GM18909 (cell line): ENCODE measurements around the gene PABPC1L.
"Not testable (repeated sequence)": the region's sequence is repeated elsewhere in the genome, so short reads cannot be mapped to it uniquely, and the experiment has no call there.

Source experiments
- ATAC-seq: cut with Tn5 transposase; IDR thresholded peaks from one replicate; pipeline ENCODE4 v1.9.1; 2021; ENCODE audit warnings: mild to moderate bottlenecking; ENCODE audit not compliant: unreplicated experiment, poor library complexity

The PABPC1L gene

DNA sequence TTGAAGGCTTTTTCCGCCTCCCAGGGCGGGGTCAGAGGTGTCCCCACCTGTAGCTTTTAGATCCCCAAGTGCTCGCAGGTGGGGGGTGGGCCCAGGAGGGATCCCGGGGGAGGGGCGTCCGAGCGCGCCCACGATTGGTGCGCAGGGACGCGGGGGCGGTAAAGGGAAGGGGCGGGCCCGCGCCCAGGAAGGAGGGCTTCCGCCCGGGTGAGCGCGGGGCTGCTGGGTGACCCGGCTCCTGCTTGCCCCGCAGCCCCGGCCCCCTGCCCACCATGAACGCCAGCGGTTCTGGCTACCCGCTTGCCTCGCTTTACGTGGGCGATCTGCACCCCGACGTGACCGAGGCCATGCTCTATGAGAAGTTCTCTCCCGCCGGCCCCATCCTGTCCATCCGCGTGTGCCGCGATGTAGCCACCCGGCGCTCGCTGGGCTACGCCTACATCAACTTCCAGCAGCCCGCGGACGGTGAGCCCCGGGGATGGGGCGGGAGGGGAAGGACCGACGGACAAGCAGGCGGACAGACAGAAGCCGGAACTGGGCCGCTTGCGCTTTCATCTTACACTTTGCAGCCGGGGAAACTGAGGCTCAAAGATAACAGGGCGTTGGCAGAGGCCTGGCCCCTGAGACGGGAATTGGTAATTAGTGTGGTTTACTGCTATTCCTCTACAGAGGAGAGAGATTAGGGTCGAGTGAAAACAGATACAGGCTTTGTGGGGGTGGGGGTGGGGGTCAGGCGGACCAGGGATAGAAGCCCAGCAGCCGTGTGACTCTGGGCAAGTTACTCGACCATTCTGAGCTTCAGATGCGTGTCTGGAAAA lies at the start of gene PABPC1L:
TSS of gene PABPC1L (plus strand) at position 189 of the 818 bp plus-strand sequence. CDS start at position 273, 84 bp downstream.
- ATAC-seq, result peak; percentile 87

DNA sequence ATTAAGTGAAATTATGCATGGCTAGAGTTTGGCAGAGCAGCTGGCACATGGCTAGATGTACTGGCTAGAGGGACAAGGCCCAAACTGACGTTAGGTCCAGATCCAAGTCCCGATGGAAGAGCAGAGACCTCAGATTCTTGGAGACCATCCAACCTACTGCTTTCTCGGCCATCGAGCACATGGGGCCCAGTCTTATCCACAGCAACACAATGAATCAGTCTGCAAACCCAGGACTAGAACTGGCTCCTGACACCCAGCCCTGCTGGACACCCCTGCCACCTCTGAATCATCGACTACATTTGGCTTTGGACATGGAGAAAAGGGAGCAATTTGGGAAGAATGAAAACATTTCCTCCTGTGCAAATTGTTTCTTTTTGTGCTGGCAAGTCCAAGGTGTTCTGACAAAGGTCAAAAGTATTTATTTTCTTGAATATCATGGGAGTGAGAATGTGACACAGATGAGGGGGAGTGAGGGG lies 48.3 kb upstream of the PABPC1L start:
- no peak for ATAC-seq

DNA sequence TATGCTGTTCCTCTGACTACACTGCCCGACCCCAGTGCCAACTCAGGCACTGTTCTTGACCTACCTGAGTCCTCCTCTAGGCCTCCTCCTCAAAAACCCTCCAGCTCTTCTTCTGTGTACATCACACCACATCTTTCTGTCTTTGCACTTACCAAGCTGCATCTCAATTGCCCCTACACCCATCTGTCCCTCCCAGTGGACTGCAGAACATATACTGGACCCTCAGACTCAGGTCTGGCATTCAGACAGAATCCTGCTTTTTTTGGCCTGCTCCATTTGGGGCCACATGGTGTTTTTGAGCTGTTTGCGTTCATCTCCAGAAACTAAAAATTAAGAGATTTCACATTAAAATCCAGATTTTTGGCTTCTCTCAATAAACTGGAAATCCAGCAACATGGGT lies 47.6 kb upstream of the PABPC1L start:
- no peak for ATAC-seq

DNA sequence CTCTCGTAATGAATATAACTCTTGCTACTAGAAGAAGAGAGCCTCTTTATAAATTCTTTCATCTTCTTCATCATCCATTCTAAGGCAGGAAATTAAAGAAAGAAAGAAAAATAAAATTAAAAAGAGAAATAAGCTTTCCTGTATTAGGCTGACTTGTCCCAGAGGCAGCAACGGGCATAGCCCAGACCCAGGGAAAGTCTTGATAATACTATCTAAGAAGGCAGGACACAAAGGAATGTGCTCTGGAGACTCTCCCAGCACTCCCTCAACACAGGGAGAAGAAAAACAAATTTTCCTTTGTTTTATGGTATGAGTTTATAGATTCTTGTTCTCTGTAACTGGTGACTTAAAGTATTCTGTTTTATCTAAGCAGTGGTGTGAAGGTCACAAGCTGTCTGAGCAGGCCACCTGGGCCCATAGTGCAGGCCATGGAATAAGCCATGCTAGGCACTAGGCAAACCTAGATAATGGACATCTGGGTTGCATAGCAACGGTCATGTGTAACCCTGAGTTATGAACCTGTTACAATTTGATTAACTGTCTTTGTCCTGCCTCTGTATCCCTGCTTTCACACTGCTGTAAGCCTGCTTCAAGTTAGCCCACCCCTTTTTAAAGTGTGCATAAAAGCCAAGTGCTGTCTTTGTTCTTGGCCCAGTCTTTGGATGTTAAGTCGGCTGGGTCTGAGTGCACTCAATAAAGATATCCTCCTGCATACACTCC lies 46.3 kb upstream of the PABPC1L start:
- not testable (repeated sequence) for ATAC-seq

DNA sequence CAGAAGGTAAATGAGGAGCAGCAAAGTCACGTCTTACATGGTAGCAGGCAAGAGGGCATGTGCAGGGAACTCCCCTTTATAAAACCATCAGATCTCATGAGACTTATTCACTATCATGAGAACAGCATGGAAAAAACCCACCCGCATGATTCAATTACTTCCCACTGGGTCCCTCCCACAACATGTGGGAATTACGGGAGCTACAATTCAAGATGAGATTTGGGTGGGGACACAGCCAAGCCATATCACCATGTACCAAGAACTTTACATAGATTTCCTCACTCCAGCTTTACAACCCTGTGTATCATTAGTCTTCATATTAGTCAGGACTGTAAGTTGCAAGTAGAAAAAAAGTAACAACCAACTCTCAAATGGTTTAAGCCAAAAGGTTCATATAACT lies 45.4 kb upstream of the PABPC1L start:
- ATAC-seq, result not testable (repeated sequence)

DNA sequence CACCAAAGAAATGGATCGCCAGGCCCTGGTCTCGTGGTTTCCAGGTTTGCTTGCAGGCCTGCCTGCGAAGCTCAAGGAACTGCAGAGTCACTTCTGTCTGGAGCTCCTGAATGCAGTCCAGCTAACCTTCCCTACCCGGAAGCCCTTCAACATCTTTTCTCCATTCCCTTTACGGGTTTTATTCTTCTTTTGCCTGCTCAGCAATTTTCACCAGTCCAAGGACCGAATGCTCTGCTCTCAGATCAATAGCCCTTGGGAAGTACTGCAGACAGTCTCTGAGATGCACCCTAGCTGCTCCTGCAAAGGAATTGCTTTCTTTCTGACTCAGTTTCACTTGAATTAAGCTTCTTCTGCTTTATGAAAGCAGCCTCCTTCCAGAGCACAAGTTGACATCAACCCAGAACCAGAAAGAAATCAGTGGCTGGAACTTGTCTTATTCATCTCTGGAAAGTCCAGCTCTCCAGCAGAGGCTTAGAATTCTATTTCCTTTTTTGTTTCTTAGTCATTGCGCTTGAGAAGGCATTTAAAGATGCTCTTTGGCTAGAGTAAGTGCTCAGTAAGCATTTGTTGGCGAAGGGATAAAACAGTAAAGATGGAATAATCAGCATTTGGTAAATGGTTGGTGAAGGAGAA lies 43.0 kb upstream of the PABPC1L start:
- ATAC-seq, result no peak

DNA sequence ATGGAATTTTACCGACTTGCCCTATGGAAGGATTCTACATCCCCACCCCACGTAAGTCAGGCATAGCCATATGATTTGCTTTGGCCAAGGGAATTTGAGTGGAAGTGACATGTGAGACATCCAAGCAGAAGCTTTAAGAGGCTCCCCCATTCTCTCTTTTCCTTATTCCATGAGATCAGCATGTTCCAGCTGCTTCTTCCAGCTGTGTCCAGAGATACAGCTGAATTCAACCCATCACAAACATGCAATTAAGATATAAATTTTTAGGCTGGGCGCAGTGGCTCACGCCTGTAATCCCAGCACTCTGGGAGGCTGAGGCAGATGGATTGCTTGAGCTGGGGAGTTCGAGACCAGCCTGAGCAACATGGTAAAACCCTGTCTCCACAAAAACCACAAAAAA lies 40.4 kb upstream of the PABPC1L start:
- ATAC-seq, result no peak

DNA sequence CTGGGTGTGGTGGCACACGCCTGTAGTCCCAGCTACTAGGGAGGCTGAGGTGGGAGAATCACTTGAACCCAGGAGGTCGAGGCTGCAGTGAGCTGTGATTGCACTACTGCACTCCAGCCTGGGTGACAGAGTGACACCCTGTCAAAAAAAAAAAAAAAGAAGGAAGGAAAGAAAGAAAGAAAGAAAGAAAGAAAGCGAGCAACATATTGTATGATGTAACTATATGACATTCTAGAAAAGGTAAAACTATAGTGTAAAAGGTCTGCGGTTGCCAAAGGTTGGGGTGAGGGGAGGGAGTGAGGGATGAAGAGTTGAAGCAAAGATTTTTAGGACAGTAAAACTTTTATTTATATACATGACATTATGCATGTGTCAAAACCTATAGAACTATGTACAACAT lies 27.5 kb upstream of the PABPC1L start:
- ATAC-seq, result not testable (repeated sequence)

DNA sequence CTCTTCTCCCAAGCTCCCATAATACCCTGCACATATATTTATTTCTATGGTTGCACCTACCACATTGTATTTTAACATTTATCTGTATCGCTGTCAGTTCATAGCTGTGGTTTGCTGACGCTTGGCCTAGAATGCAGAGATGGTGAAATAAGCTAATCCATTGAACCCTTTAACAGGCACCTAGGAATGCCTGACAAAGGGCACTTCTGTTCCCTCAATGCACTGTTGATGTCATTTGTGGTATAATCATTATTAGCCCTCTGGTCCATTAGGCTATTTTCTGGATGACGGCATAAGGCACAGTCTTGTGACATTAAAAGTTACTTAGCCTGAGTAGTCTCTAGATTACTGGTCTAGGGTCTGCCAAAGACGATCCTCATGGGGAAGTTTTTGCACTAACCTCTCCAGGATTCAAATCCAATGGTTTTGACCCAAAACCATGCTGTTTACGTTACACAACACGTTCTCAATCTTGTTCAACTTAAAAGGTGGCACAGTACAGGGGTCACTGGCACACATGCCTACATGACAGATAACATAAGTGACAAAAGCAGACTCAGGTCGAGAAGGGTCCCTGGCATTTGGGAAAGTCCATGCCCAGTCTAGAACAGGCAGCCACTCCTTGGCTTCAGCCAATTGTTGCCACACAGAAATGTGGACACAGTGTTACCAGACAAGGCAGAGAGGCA lies 26.5 kb upstream of the PABPC1L start:
- ATAC-seq, result no peak

DNA sequence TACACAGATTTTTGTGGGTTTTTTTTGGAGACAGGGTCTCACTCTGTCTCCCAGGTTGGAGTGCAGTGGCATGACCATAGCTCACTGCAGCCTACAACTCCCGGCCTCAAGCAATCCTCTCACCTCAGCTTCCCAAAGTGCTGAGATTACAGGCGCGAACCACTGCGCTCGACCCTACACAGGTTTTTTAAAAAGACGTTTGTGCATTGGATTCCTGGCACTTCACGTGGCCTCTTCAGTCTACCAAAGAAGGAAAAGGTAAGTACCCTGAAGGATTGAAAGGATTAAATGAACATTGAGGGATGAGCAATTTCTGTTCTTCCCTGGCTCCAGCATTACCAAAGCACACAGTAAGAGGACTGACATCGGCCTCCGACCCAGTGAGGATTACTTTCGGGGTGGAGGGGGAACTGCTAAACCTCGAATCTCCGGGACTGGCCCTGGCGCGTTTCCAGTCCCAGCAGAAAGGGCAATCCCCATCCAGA lies 24.9 kb upstream of the PABPC1L start:
- ATAC-seq, result no peak

DNA sequence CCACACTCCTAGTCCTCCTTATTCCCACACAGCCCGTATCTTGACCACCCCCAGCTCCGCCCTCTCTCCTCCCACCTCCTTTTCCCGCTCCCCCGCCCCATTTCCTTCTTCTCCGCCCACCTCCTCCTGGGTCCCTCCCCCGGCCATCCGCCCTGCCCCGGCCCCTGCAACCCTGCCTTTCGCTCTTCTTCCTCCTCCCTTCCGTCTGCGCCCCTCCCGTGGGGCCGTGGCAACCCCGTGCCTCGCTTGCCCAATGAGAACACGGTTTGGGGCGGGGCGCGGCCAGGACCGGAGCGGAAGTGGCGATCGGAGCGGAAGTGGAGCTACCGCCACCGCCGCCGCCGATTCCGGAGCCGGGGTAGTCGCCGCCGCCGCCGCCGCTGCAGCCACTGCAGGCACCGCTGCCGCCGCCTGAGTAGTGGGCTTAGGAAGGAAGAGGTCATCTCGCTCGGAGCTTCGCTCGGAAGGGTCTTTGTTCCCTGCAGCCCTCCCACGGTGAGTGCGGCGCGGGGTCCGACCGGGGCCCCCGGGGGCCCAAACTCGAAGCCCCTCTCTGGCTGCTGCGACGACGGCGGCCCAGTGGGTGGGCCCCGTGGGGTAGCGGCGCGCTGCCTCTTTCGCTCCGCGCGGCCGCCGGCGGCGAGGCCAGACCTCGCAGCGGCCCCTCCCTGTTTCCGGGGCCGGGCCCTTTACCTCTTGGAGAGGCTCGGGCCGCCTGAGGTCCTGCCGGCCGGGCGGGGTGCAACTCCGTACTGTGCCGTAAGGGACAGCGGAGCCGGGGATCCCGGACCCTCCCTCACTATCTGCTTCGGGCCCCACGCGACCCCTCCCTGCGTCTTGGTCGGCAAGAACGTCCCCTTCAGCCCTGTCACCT lies 24.2 kb upstream of the PABPC1L start, which contains the start of gene YWHAB:
TSS of gene YWHAB (plus strand) at position 314 of the 874 bp plus-strand sequence. CDS start 15,829 bp downstream, outside the sequence.
- peak; percentile 94 for ATAC-seq

DNA sequence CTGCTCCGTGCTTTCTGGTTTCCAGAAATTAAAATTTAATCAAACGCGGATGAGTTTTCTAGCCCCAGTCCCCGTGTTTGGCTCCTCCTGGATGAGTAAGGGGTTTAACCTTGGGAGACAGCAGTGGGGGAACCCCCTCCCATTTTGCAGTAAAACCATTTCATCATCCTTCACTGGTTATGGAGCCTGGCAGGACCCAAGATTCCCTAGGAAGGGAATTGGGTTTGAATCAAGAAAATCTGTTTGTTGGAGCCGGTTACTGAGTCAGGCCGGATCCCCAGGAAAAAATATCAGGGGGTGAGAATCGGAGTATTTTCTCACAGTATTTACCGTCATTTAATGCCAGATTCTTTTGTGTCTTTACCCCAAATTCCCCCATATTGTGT lies 23.6 kb upstream of the PABPC1L start:
- ATAC-seq, result no peak

DNA sequence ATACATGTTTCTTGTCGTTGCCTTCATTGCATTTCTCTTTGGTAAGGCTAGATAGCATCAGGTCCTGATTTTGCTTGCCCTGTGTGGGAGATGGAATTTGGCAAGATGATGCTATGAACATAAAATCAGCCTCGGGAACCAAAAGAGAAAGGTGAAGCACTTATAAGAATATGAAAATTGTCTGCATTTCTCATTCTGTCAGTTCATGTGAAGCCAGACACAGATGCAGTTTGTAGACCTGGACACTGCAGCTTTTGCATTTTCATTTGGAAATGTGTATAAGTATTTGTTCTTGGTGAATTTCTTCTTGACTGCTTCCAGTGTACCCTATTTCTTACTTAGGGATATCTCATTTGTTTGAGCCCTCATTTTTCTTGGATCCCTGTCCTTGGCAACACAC lies 23.0 kb upstream of the PABPC1L start:
- ATAC-seq, result no peak

DNA sequence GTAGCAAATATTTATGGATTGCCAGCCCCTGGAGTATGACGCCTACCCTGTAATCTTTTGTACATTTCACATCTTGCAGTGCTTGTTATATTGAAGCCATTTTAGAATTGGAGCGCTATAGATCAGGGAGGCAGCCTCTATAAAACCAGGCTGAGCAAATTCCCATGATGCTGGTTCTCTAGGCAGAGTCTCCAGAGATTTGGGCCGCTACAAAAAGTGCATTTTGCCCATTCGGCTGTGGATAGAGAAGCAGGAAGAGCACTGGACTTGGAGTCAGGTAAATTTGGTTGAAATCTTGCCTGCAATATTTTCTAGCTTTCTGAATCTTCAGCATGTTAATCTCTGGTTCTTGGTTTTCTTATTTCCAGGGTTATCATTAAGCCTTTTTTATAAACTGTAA lies 22.4 kb upstream of the PABPC1L start:
- no peak for ATAC-seq

DNA sequence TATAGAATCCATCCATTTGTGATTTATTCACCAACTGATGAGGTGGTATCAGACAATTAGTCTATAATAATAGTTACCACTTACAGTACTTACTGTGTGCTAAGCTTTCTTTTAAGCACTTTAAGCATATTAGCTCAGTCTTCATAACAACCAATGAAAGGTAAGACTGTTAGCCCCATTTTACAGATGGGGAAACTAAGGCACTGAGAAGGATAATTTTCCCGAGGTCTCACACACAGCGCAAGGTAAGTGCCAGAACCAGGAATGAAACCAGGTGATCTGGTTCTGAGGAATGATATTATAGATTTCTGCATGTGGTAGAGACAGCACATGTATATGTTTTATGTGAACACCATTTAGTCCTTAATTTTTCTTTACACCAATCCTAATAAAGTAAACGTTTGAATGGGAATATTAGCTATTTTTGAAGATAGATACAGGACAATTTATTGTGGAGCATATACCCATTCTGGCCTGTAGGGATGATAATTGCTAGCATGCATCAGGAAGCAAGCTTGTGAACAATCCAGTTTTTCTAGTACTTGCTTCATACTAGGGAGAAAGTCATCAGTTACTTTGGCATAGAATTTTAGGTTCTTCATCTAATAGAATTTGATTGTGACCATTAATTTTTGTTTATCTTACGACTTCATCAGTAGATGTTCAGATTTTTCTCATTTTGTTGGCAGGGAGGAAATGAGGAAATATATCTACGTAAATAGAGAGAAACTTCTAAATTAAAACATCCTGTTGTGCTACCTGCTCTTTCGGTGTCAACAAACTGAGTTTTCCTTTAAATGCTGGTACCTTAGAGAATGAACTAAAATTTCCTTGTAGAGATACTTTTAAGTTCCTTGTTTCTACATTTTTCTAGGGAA lies 21.4 kb upstream of the PABPC1L start:
- no peak for ATAC-seq

DNA sequence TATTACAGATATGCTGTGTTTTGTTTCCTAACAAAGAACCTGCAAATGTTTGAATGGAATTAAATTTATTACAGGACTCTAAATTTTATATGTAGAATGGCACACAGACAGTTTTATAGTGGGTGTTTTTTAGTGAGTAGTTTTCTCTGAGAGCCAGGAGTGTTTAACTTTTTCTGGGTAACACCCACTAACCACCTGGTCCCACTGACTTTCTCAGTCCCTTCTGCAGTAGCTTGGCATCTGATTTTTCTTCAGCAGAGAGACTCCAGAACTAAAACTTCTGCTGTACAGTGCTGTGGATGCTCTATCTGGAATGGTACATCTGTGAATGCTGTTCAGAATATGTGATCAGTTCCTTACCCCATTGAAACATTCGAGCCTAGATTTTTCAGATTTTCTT lies 18.0 kb upstream of the PABPC1L start:
- ATAC-seq, result no peak

DNA sequence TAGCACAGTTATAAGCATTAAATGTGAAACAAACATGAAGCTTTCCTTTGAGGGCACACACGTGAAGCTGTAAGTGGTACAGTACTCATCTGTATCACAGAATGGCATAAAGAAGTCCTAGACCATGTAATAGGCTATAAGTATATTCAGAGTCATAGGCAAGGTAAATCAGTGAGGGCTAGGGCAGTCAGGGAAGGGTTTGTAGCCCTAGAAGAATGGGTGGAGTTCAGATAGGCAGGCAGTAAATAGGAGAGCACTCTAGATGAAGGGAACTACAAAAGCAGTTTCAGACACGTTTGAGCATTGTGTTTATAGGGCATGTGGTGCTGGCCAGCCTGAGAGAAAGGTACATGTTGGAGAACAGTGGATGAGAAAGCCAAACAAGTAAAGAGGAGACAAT lies 14.9 kb upstream of the PABPC1L start:
- no peak for ATAC-seq

DNA sequence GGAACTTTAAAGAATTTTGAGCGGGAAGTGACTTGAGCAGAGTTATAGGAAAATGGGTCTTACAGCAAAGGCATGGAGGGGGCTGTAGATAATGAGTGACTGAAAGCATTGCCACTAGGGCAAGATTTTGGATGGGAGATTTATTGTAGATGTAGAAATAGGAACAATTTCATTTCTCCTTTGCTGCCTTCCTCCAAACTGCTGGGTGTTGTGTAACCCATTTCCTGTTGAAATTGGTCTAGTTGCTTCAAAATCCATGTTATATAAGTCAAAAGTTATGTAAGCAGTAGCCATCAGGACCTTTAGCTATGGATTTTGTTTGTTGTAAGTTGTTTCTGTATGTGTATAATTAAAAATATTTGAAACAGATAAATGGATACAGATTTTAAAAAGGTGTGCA lies 13.3 kb upstream of the PABPC1L start:
- ATAC-seq, result no peak
